Activated CD8-positive, alpha-beta T cell treated with anti-CD3 and anti-CD28 coated beads for 36 hours (primary cell): ENCODE results near the gene CCDC102A. TPM values are rescaled to one million over a fixed set of nuclear protein-coding genes. Genes with fewer than 3 reads are reported as not detected.

ENCODE experiments used
- ATAC-seq: fragments of 200-7000 bp; cut with Tn5 transposase; one replicate; pipeline ENCODE4 v1.10.0; 2021; ENCODE audit warnings: mild to moderate bottlenecking, moderate library complexity
- CTCF ChIA-PET: fragments of 350-600 bp; sonication (Branson Sonifier 250); formaldehyde crosslinking; loops from one replicate; lab custom pipeline; 2021; ENCODE audit warnings: antibody characterized with exemption; lab: Charles Lee
- POLR2A ChIA-PET: fragments of 350-600 bp; sonication (Branson Sonifier 250); formaldehyde crosslinking; loops from one replicate; lab custom pipeline; 2021; ENCODE audit warnings: antibody characterized with exemption; lab: Charles Lee
- DNase-seq: peaks from one replicate; pipeline ENCODE4 v3.0.0-alpha.2; 2020
- H3K27ac Mint-ChIP-seq: one replicate; pipeline ENCODE4 v1.8.0; 2021; ENCODE audit warnings: mild to moderate bottlenecking, mixed read lengths
- H3K27me3 Mint-ChIP-seq: one replicate; pipeline ENCODE4 v1.8.0; 2021; ENCODE audit warnings: mixed read lengths
- H3K36me3 Mint-ChIP-seq: one replicate; pipeline ENCODE4 v1.8.0; 2021; ENCODE audit warnings: low read depth, mixed read lengths
- H3K4me1 Mint-ChIP-seq: one replicate; pipeline ENCODE4 v1.8.0; 2021; ENCODE audit warnings: low read depth, mixed read lengths
- H3K4me3 Mint-ChIP-seq: one replicate; pipeline ENCODE4 v1.8.0; 2021; ENCODE audit warnings: mild to moderate bottlenecking, moderate library complexity, mixed read lengths
- H3K9me3 Mint-ChIP-seq: one replicate; pipeline ENCODE4 v1.8.0; 2021; ENCODE audit warnings: mixed read lengths
- CTCF ChIP-seq: fragments of 200-600 bp; IDR thresholded peaks from one replicate; pipeline ENCODE4 v1.8.0; 2022; ENCODE audit warnings: antibody characterized with exemption, mild to moderate bottlenecking
- intact Hi-C: fragments of 100-400 bp; cut with micrococcal nuclease; formaldehyde crosslinking; loops from one replicate; pipeline ENCODE4 v1.10.0; 2022
- total RNA-seq, 2 experiments: library from RNA; stranded (reverse); gene quantifications; one replicate each; pipeline ENCODE4 v1.2.3, GENCODE V29; 2021

CCDC102A gene
- total RNA-seq, 2 experiments from 2014 or later = 7.1 to 7.9 TPM

- POLR2A ChIA-PET = interaction anchor here (1.0 to 6.9 kb wide), 4 partner anchors 9 to 39 kb away, joined by 3 to 29 read pairs (median 17); partner anchors contain the start of genes DOK4 and POLR2C
- ATAC-seq (no peak), DNase-seq (no peak)
- H3K27me3 Mint-ChIP-seq = no peaks in the 10 kb centered on the region
- H3K36me3 Mint-ChIP-seq = peaks cover 8% of the 10 kb centered on the region
- no peak overlapping the region for H3K27ac Mint-ChIP-seq
- peaks cover 15% of the 10 kb centered on the region for H3K4me1 Mint-ChIP-seq
- intact Hi-C loops = no loop called here
- CTCF ChIA-PET = interaction anchor here (1.0 to 8.2 kb wide), 7 partner anchors 11 to 102 kb away, joined by 3 to 71 read pairs (median 7); partner anchors contain the start of genes DOK4 and POLR2C
- H3K9me3 Mint-ChIP-seq = no peaks in the 10 kb centered on the region
- H3K4me3 Mint-ChIP-seq = no peak overlapping the region
- no peak for TF ChIP-seq CTCF
These were observed 62.5 kb downstream of the CCDC102A start for GRCh38 chr16:57473906-57474305.

GRCh38 chr16:57473176-57473840 is 63.1 kb downstream of the CCDC102A start:
- intact Hi-C loops = no loop called here
- H3K9me3 Mint-ChIP-seq = no peaks in the 10 kb centered on the region
- no peak for TF ChIP-seq CTCF
- no peaks in the 10 kb centered on the region for H3K27me3 Mint-ChIP-seq
- H3K4me3 Mint-ChIP-seq = no peak overlapping the region
- no peak overlapping the region for H3K27ac Mint-ChIP-seq
- ChIA-PET CTCF (interaction anchor here (1.0 to 8.2 kb wide), 5 partner anchors 9 to 103 kb away, joined by 3 to 71 read pairs (median 17); partner anchors contain the start of genes DOK4 and POLR2C), POLR2A (interaction anchor here (2.7 to 6.9 kb wide), 3 partner anchors 9 to 12 kb away, joined by 12 to 29 read pairs (median 22); partner anchors contain the start of genes DOK4 and POLR2C)
- H3K36me3 Mint-ChIP-seq = peaks cover 12% of the 10 kb centered on the region
- DNase-seq (no peak), ATAC-seq (no peak)
- peaks cover 15% of the 10 kb centered on the region for H3K4me1 Mint-ChIP-seq

- no peak for TF ChIP-seq CTCF
- peaks cover 14% of the 10 kb centered on the region for H3K36me3 Mint-ChIP-seq
- ATAC-seq (no peak), DNase-seq (no peak)
- no peaks in the 10 kb centered on the region for H3K9me3 Mint-ChIP-seq
- no peaks in the 10 kb centered on the region for H3K27me3 Mint-ChIP-seq
- intact Hi-C loops = no loop called here
- no peak overlapping the region for H3K4me3 Mint-ChIP-seq
- ChIA-PET POLR2A (interaction anchor here (1.0 to 6.9 kb wide), 4 partner anchors 8 to 21 kb away, joined by 3 to 29 read pairs (median 17); partner anchors contain the start of genes DOK4 and POLR2C), CTCF (interaction anchor here (1.0 to 8.2 kb wide), 6 partner anchors 8 to 104 kb away, joined by 3 to 71 read pairs (median 15); partner anchors contain the start of genes DOK4 and POLR2C)
- peaks cover 15% of the 10 kb centered on the region for H3K4me1 Mint-ChIP-seq
- H3K27ac Mint-ChIP-seq = no peak overlapping the region
These were observed 63.7 kb downstream of the CCDC102A start for GRCh38 chr16:57472665-57473060.

GRCh38 chr16:57471852-57472664 is 64.3 kb downstream of the CCDC102A start:
- no peak overlapping the region for H3K4me3 Mint-ChIP-seq

More at GRCh38 chr16:57471852-57472664, 64.3 kb downstream of the CCDC102A start:
- H3K27me3 Mint-ChIP-seq = no peaks in the 10 kb centered on the region
- peaks cover 15% of the 10 kb centered on the region for H3K4me1 Mint-ChIP-seq
- intact Hi-C loops = no loop called here
- ATAC-seq (no peak), DNase-seq (no peak)
- TF ChIP-seq CTCF = no peak
- H3K9me3 Mint-ChIP-seq = no peaks in the 10 kb centered on the region
- POLR2A ChIA-PET = interaction anchor here (1.0 to 6.9 kb wide), 5 partner anchors 7 to 21 kb away, joined by 3 to 29 read pairs (median 12); partner anchors contain the start of genes DOK4 and POLR2C
- H3K36me3 Mint-ChIP-seq = peaks cover 17% of the 10 kb centered on the region
- CTCF ChIA-PET = interaction anchor here (1.0 to 3.4 kb wide), 4 partner anchors 8 to 48 kb away, joined by 3 to 20 read pairs (median 9); partner anchors contain the start of genes DOK4 and POLR2C
- peak overlapping the region; percentile 41 for H3K27ac Mint-ChIP-seq
